ENCODE results near the gene CEP164.

The CEP164 gene

DNA sequence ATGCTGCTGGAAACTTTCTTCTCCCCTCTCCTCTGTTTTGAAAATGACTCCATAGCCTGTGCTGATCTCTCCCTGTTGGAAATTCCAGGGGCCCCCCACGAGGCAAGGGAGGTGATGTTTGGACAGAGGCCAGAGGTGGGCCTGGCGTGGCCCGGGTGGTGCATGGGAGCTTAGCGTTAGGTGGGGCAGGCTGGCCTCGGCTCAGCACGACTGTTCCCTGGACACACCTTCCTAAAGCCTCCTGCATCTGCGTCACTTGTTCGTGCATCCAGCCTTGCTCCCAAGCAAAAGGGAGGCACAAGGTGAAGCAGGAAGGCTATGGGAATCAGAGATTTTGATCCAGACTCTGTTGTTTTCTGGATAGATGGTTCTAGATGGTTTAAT is 135.2 kb downstream of the CEP164 start:
- DNase-seq (ENCODE audit: low spot score): no peak

All from hematopoietic multipotent progenitor cell treated with erythropoietin and hydrocortisone succinate and interleukin-3 and kit ligand, for 17 days (in vitro differentiated cells).